ENCODE results near the gene STK32B. TPM values are rescaled to one million over a fixed set of nuclear protein-coding genes. Genes with fewer than 3 reads are reported as not detected.

The STK32B gene
- total and polyA plus RNA-seq, 2 of the 8 experiments (the other 6 are each of a cell fraction or from before 2014, with no cell fraction given) = 2.3 to 2.5 TPM

- Histone ChIP-seq H4K5ac (ENCODE audit: insufficient read length, low read depth, low read length) (no peak overlapping the region), H3K14ac (ENCODE audit: insufficient read length) (no peak overlapping the region), H2BK12ac (ENCODE audit: low read depth, low read length) (no peak overlapping the region), H3K4ac (replicated peaks; ENCODE audit: insufficient read length, low read depth, low read length) (no peak overlapping the region), H4K91ac (replicated peaks; ENCODE audit: insufficient read length, low read length) (no peak overlapping the region), H3K79me2 (ENCODE audit: control insufficient read depth in 1 of 2, insufficient read depth in 2 of 2, low read length in 2 of 2) (no peaks in the 10 kb centered on the region), H3K4me1 (replicated peaks in 1 of 4; ENCODE audit: control insufficient read depth in 3 of 4, insufficient read depth in 4 of 4, low read length in 3 of 4) (0 out of 7 replicates have a peak, but pooled peaks cover 0 to 2% (median 0%) of the 10 kb centered on the region in 4 experiments), H2BK15ac (ENCODE audit: low read length) (no peak overlapping the region), H3K9ac (replicated peaks in 1 of 4; ENCODE audit: extremely low read depth in 1 of 4, low read depth in 3 of 4, low read length in 3 of 4) (no peak overlapping the region), H2BK20ac (ENCODE audit: low read length) (no peak overlapping the region), H4K20me1 (replicated peaks in 1 of 2; ENCODE audit: control insufficient read depth in 1 of 2, insufficient read depth in 2 of 2, low read length in 2 of 2) (no peaks in the 10 kb centered on the region), H2BK5ac (ENCODE audit: low read depth, low read length) (no peak overlapping the region), H3K56ac (replicated peaks; ENCODE audit: insufficient read length, low read depth, low read length) (no peak overlapping the region), H3K18ac (ENCODE audit: extremely low read depth, low read length) (no peak overlapping the region), H3K27me3 (replicated peaks in 1 of 4; ENCODE audit: control insufficient read depth in 3 of 4, extremely low read depth in 1 of 4, insufficient read depth in 3 of 4, low read length in 3 of 4) (no peaks in the 10 kb centered on the region), H3K23ac (ENCODE audit: insufficient read length) (no peak overlapping the region), H2BK120ac (replicated peaks; ENCODE audit: low read depth, low read length) (no peak overlapping the region), H3K4me2 (ENCODE audit: insufficient read depth in 1 of 2, low read depth in 2 of 2, low read length in 2 of 2) (no peak overlapping the region), H3K9me3 (ENCODE audit: insufficient read depth in 2 of 2, low read depth in 1 of 2, low read length in 1 of 2) (no peaks in the 10 kb centered on the region; a peak in 1 of 4 replicates), H4K8ac (ENCODE audit: extremely low read depth, insufficient read depth, low read length) (no peak overlapping the region), H2AK5ac (ENCODE audit: low read depth, low read length) (no peak overlapping the region), H3K27ac (ENCODE audit: low read depth, low read length) (no peak overlapping the region), H2AFZ (ENCODE audit: low read length) (no peak overlapping the region), H3K36me3 (ENCODE audit: control insufficient read depth in 2 of 4, insufficient read depth in 4 of 4, low read length in 3 of 4) (no peaks in the 10 kb centered on the region), H3K79me1 (ENCODE audit: low read depth, low read length) (no peaks in the 10 kb centered on the region), H3K23me2 (ENCODE audit: low read depth, low read length) (no peaks in the 10 kb centered on the region), H3K4me3 (ENCODE audit: extremely low read depth in 1 of 4, insufficient read depth in 2 of 4, low read depth in 3 of 4, low read length in 4 of 4) (no peak overlapping the region)
- TF ChIP-seq TAF1 (IDR thresholded peaks at IDR 0.05; ENCODE audit: low read depth, low read length) (no peak), FOSL1 (IDR thresholded peaks at IDR 0.05; ENCODE audit: insufficient read depth, low read depth, low read length) (no peak), RNF2 (IDR thresholded peaks at IDR 0.05; ENCODE audit: borderline replicate concordance, low read depth, low read length, missing control alignments, poor library complexity, severe bottlenecking) (no peak), TCF12 (IDR thresholded peaks at IDR 0.05; ENCODE audit: low read depth, low read length) (no peak), POLR2AphosphoS5 (IDR thresholded peaks at IDR 0.05; ENCODE audit: low read depth, low read length) (no peak)
- 66% methylated on average over 5 of the region's 5 CpGs; no CpG with 5 or more reads in 1 of the 2 experiments for WGBS, 2 experiments (ENCODE audit: extremely low coverage in 1 of 2, insufficient coverage in 1 of 2, insufficient read length in 1 of 2, insufficient replicate concordance in 2 of 2, low coverage in 1 of 2, low lambda C conversion rate in 2 of 2, missing lambda C conversion rate in 1 of 2)
- no peak for FAIRE-seq
- CTCF ChIA-PET (ENCODE audit: partially characterized antibody) = interaction anchor here (0.6 to 1.9 kb wide), 4 partner anchors 18 to 35 kb away, joined by 3 to 5 read pairs (median 3); no protein-coding TSS in a partner anchor
- no peak for DNase-seq (ENCODE audit: low read depth in 1 of 2, low spot score in 2 of 2)
- POLR2A ChIA-PET (ENCODE audit: partially characterized antibody) = no interaction called here
Observed at GRCh38 chr4:5435201-5435600, 383.9 kb downstream of the STK32B start.

Data from H1 (cell line).